Measurements from ENCODE around the gene CLASP2. TPM values are rescaled to one million over a fixed set of nuclear protein-coding genes. Genes with fewer than 3 reads are reported as not detected.

Gene CLASP2
- total RNA-seq, 1 donor from 2014 or later: 125 TPM

DNA sequence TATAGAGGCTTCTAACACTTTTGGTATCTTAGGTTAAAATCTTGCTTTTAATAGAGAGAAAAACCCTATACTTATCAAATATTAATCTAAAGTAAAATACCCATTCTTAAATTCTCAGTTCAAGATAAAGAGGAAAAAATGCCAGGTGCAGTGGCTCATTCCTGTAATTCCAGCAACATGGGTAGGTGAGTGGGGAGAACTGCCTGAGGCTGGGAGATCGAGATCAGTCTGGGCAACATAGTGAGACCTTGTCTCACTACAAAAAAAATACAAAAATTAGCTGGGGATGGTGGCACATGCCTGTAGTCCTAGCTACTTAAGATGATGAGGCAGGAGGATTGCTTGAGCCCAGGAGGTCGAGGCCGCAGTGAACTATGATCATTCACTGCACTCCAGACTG is 135.8 kb downstream of the CLASP2 start:
- peaks cover 5% of the 10 kb centered on the region for H3K36me3 ChIP-seq
- no peak overlapping the region for H3K4me3 ChIP-seq
- no peaks in the 10 kb centered on the region for H4K20me1 ChIP-seq (ENCODE audit: low read depth)
- H3K9me3 ChIP-seq (ENCODE audit: low read depth): no peaks in the 10 kb centered on the region
- H3K9ac ChIP-seq: no peak overlapping the region
- no peaks in the 10 kb centered on the region for H3K27me3 ChIP-seq
- H3K27me3 Mint-ChIP-seq (ENCODE audit: insufficient read depth, low read depth): no peaks in the 10 kb centered on the region
- H3K4me2 ChIP-seq: peak overlapping the region; percentile 1
- TF ChIP-seq, protein P1, sequence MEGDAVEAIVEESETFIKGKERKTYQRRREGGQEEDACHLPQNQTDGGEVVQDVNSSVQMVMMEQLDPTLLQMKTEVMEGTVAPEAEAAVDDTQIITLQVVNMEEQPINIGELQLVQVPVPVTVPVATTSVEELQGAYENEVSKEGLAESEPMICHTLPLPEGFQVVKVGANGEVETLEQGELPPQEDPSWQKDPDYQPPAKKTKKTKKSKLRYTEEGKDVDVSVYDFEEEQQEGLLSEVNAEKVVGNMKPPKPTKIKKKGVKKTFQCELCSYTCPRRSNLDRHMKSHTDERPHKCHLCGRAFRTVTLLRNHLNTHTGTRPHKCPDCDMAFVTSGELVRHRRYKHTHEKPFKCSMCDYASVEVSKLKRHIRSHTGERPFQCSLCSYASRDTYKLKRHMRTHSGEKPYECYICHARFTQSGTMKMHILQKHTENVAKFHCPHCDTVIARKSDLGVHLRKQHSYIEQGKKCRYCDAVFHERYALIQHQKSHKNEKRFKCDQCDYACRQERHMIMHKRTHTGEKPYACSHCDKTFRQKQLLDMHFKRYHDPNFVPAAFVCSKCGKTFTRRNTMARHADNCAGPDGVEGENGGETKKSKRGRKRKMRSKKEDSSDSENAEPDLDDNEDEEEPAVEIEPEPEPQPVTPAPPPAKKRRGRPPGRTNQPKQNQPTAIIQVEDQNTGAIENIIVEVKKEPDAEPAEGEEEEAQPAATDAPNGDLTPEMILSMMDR (IDR thresholded peaks at IDR 0.05): no peak
- H3K4me1 Mint-ChIP-seq: peaks cover 7% of the 10 kb centered on the region
- H3F3A ChIP-seq (ENCODE audit: low read depth): peaks cover 53% of the 10 kb centered on the region
- H3K4me1 ChIP-seq: peaks cover 57% of the 10 kb centered on the region
- no peaks in the 10 kb centered on the region for H3K9me3 Mint-ChIP-seq
- peak overlapping the region; percentile 91 for H3K27ac ChIP-seq
- no peak overlapping the region for H2AFZ ChIP-seq (replicated peaks)
- no peaks in the 10 kb centered on the region for H3K79me2 ChIP-seq (ENCODE audit: low read depth)
- H3K36me3 Mint-ChIP-seq: peaks cover 6% of the 10 kb centered on the region
- peak overlapping the region; percentile 46 for H3K27ac Mint-ChIP-seq
- no peak for DNase-seq (ENCODE audit: low spot score)
- H3K4me3 Mint-ChIP-seq: no peak overlapping the region

DNA sequence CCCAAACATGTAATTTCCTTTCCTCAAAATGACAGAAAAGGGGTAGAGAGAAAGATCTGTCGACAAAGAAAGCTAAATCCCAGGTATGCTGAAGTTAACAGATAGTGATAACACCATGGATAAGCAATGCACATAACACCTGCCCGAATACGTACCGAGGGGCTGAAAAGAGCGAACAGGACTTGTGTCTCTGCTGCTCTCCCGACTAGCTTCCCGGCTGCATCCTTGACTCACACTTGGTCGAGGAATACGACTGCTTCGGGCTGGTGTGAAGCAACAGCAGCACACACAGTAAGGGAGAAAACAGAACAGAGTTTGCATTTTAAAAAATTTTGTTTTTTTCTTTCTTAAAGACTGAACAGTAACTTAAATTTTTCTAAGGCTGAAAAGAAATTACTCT is 136.4 kb downstream of the CLASP2 start:
- no peak overlapping the region for H3K4me3 Mint-ChIP-seq
- Histone ChIP-seq H3K27me3 (no peaks in the 10 kb centered on the region), H4K20me1 (ENCODE audit: low read depth) (no peaks in the 10 kb centered on the region), H2AFZ (replicated peaks) (no peak overlapping the region), H3K9me3 (ENCODE audit: low read depth) (no peaks in the 10 kb centered on the region), H3K4me1 (peaks cover 62% of the 10 kb centered on the region), H3F3A (ENCODE audit: low read depth) (peaks cover 57% of the 10 kb centered on the region), H3K79me2 (ENCODE audit: low read depth) (no peaks in the 10 kb centered on the region), H3K27ac (peak overlapping the region; percentile 91), H3K36me3 (peaks cover 4% of the 10 kb centered on the region), H3K4me2 (peak overlapping the region; percentile 1), H3K4me3 (no peak overlapping the region), H3K9ac (no peak overlapping the region)
- no peaks in the 10 kb centered on the region for H3K9me3 Mint-ChIP-seq
- H3K36me3 Mint-ChIP-seq: peaks cover 4% of the 10 kb centered on the region
- H3K4me1 Mint-ChIP-seq: peaks cover 7% of the 10 kb centered on the region
- no peak overlapping the region for H3K27ac Mint-ChIP-seq
- no peaks in the 10 kb centered on the region for H3K27me3 Mint-ChIP-seq (ENCODE audit: insufficient read depth, low read depth)
- no peak for DNase-seq (ENCODE audit: low spot score)
- TF ChIP-seq EZH2phosphoT487 (IDR thresholded peaks at IDR 0.05) (no peak), EZH2 (IDR thresholded peaks at IDR 0.05) (no peak)

DNA sequence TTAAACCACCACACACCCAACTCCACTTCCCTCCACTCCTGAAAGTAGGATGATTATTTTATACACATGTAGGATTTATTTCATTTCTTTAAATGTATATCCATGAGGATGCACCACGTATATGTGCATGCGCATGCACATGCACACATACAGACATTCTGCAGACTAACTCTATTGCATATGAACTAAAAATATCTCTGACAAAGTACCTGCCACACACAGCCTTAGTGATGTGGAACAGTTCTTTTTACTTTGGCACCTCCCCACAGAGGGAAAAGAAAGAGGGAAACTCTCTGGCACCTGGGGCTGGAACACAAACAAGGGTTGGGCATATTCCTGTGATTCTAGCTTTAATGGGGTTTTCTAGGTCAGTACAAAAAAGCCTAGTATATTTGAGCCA is 138.2 kb downstream of the CLASP2 start:
- no peak overlapping the region for H3K4me3 ChIP-seq
- H3K27ac ChIP-seq: peak overlapping the region; percentile 79
- Mint-ChIP-seq H3K4me3 (no peak overlapping the region), H3K9me3 (no peaks in the 10 kb centered on the region), H3K27ac (no peak overlapping the region), H3K4me1 (peaks cover 7% of the 10 kb centered on the region), H3K36me3 (peaks cover 7% of the 10 kb centered on the region), H3K27me3 (ENCODE audit: insufficient read depth, low read depth) (no peaks in the 10 kb centered on the region)
- peaks cover 61% of the 10 kb centered on the region for H3F3A ChIP-seq (ENCODE audit: low read depth)
- no peaks in the 10 kb centered on the region for H3K27me3 ChIP-seq
- H2AFZ ChIP-seq (replicated peaks): no peak overlapping the region
- no peak overlapping the region for H3K9ac ChIP-seq
- H4K20me1 ChIP-seq (ENCODE audit: low read depth): no peaks in the 10 kb centered on the region
- H3K4me1 ChIP-seq: peaks cover 70% of the 10 kb centered on the region
- H3K9me3 ChIP-seq (ENCODE audit: low read depth): no peaks in the 10 kb centered on the region
- TF ChIP-seq EZH2 (IDR thresholded peaks at IDR 0.05) (no peak), EZH2phosphoT487 (IDR thresholded peaks at IDR 0.05) (no peak)
- TF ChIP-seq, protein P1 (IDR thresholded peaks at IDR 0.05): no peak
- H3K36me3 ChIP-seq: peaks cover 4% of the 10 kb centered on the region
- H3K79me2 ChIP-seq (ENCODE audit: low read depth): no peaks in the 10 kb centered on the region
- DNase-seq (ENCODE audit: low spot score): no peak
- H3K4me2 ChIP-seq: no peak overlapping the region

DNA sequence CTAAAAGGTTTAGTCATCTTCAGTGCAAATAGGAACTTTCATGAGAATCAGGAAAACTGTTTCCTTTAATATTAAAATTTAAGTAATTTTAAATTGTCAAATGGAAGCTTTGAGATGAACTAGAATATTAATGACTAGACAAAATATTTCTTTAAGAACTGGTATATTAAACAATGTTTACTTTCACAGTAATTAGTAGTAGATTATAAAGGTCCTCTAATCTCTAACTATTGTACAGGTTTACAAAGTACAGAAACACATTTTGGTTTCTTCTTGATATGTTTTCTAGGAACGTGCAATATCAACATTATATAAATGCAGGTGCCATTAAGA is 138.9 kb downstream of the CLASP2 start:
- peaks cover 7% of the 10 kb centered on the region for H3K4me1 Mint-ChIP-seq
- TF ChIP-seq, protein P1 (IDR thresholded peaks at IDR 0.05): no peak
- TF ChIP-seq EZH2phosphoT487 (IDR thresholded peaks at IDR 0.05): no peak
- no peak for TF ChIP-seq EZH2 (IDR thresholded peaks at IDR 0.05)
- Histone ChIP-seq H3K27ac (peak overlapping the region; percentile 79), H3F3A (ENCODE audit: low read depth) (peaks cover 61% of the 10 kb centered on the region), H3K27me3 (no peaks in the 10 kb centered on the region), H3K4me3 (peak overlapping the region; percentile 5), H3K9ac (no peak overlapping the region), H3K36me3 (peaks cover 9% of the 10 kb centered on the region), H3K79me2 (ENCODE audit: low read depth) (no peaks in the 10 kb centered on the region), H3K4me2 (peak overlapping the region; percentile 72), H3K4me1 (peaks cover 71% of the 10 kb centered on the region), H3K9me3 (ENCODE audit: low read depth) (no peaks in the 10 kb centered on the region), H4K20me1 (ENCODE audit: low read depth) (no peaks in the 10 kb centered on the region), H2AFZ (replicated peaks) (no peak overlapping the region)
- no peaks in the 10 kb centered on the region for H3K27me3 Mint-ChIP-seq (ENCODE audit: insufficient read depth, low read depth)
- H3K36me3 Mint-ChIP-seq: peaks cover 12% of the 10 kb centered on the region
- DNase-seq (ENCODE audit: low spot score): no peak
- no peak overlapping the region for H3K4me3 Mint-ChIP-seq
- no peak overlapping the region for H3K27ac Mint-ChIP-seq
- no peaks in the 10 kb centered on the region for H3K9me3 Mint-ChIP-seq

All from neural progenitor cell (in vitro differentiated cells).